ENCODE results near the gene ANKRD66. TPM values are rescaled to one million over a fixed set of nuclear protein-coding genes. Genes with fewer than 3 reads are reported as not detected.

The ANKRD66 gene
- polyA plus RNA-seq, 1 experiment = not detected

- H3K27ac ChIP-seq (ENCODE audit: low read depth, low read length) = no peak overlapping the region
- ChIA-PET CTCF (no interaction called here), POLR2A (no interaction called here)
- no peak overlapping the region for H3K4me3 ChIP-seq (ENCODE audit: low read depth, low read length)
- TF ChIP-seq, protein P1, sequence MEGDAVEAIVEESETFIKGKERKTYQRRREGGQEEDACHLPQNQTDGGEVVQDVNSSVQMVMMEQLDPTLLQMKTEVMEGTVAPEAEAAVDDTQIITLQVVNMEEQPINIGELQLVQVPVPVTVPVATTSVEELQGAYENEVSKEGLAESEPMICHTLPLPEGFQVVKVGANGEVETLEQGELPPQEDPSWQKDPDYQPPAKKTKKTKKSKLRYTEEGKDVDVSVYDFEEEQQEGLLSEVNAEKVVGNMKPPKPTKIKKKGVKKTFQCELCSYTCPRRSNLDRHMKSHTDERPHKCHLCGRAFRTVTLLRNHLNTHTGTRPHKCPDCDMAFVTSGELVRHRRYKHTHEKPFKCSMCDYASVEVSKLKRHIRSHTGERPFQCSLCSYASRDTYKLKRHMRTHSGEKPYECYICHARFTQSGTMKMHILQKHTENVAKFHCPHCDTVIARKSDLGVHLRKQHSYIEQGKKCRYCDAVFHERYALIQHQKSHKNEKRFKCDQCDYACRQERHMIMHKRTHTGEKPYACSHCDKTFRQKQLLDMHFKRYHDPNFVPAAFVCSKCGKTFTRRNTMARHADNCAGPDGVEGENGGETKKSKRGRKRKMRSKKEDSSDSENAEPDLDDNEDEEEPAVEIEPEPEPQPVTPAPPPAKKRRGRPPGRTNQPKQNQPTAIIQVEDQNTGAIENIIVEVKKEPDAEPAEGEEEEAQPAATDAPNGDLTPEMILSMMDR (IDR thresholded peaks at IDR 0.05; ENCODE audit: low read depth, low read length) = no peak
- H3K27me3 ChIP-seq (ENCODE audit: control insufficient read depth, insufficient read depth, low read length) = no peaks in the 10 kb centered on the region
- no peak for DNase-seq (ENCODE audit: low read depth, low spot score)
- no peaks in the 10 kb centered on the region for H3K9me3 ChIP-seq (ENCODE audit: control insufficient read depth, insufficient read depth, low read length)
These were observed 31.6 kb upstream of the ANKRD66 start for GRCh38 chr6:46715141-46715540.

DNA sequence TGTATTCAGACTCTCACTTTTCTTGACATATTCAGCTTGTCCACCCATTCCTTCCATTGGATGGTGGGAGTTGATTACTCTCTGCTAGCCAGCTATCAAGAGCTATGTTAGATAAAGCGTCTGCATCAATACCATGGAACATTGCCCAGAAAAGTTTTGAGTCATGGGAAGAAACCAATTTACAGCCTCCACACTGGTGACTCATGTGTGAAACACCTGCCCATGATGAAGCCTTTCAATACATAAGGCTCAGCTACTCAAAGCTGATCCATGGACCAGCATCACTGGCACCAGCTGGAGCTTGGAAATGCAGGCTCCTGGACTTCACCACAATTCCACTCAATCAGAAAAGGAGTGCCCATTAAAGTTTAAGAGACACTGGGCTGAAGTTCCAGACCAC lies 27.6 kb upstream of the ANKRD66 start:
- Histone ChIP-seq H3K27me3 (ENCODE audit: control insufficient read depth, insufficient read depth, low read length) (no peaks in the 10 kb centered on the region), H3K27ac (ENCODE audit: low read depth, low read length) (no peak overlapping the region), H3K9me3 (ENCODE audit: control insufficient read depth, insufficient read depth, low read length) (no peaks in the 10 kb centered on the region), H3K4me3 (ENCODE audit: low read depth, low read length) (no peak overlapping the region)
- DNase-seq (ENCODE audit: low read depth, low spot score) = no peak
- CTCF ChIA-PET = no interaction called here
- POLR2A ChIA-PET = no interaction called here
- TF ChIP-seq, protein P1 (IDR thresholded peaks at IDR 0.05; ENCODE audit: low read depth, low read length) = no peak

GRCh38 chr6:46720401-46720800 lies 26.3 kb upstream of the ANKRD66 start:
- TF ChIP-seq, protein P1 (IDR thresholded peaks at IDR 0.05; ENCODE audit: low read depth, low read length) = no peak
- DNase-seq (ENCODE audit: low read depth, low spot score) = no peak
- POLR2A ChIA-PET = no interaction called here
- Histone ChIP-seq H3K27me3 (ENCODE audit: control insufficient read depth, insufficient read depth, low read length) (no peaks in the 10 kb centered on the region), H3K27ac (ENCODE audit: low read depth, low read length) (no peak overlapping the region), H3K4me3 (ENCODE audit: low read depth, low read length) (no peak overlapping the region), H3K9me3 (ENCODE audit: control insufficient read depth, insufficient read depth, low read length) (no peaks in the 10 kb centered on the region)
- CTCF ChIA-PET = no interaction called here

DNA sequence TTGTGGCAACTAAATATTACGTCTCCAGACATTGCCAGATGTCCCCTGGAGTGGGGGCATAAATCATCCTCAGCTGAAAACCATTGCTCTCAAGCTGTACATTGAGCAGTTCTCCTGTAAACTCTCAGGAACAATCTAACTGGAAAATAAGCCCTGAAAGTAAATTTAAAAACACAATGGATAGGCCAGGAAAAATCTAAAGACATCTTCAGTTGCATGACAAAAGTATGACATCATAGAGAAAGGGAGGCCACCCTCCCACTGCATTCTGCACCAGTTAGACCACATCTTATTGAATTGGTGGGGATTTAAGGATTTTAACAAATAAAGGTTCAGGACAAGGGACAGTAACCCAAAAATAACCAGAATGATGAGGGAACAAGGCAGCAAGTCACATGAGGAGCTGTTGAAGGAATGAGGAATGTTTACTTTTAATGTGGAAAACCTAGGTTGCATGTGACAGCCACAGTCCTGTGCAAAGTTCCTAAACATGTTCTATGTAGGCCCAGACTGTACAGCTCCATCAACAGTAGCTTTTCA lies 16.9 kb upstream of the ANKRD66 start:
- POLR2A ChIA-PET = no interaction called here

GRCh38 chr6:46730921-46731461 lies 15.7 kb upstream of the ANKRD66 start:
- ChIA-PET CTCF (no interaction called here), POLR2A (no interaction called here)
- no peaks in the 10 kb centered on the region for H3K9me3 ChIP-seq (ENCODE audit: control insufficient read depth, insufficient read depth, low read length)
- TF ChIP-seq, protein P1 (IDR thresholded peaks at IDR 0.05; ENCODE audit: low read depth, low read length) = no peak
- H3K27me3 ChIP-seq (ENCODE audit: control insufficient read depth, insufficient read depth, low read length) = peaks cover 17% of the 10 kb centered on the region
- H3K27ac ChIP-seq (ENCODE audit: low read depth, low read length) = no peak overlapping the region
- no peak overlapping the region for H3K4me3 ChIP-seq (ENCODE audit: low read depth, low read length)
- no peak for DNase-seq (ENCODE audit: low read depth, low spot score)

More for the DNA sequence above, 16.9 kb upstream of the ANKRD66 start:
- no peak for DNase-seq (ENCODE audit: low read depth, low spot score)
- TF ChIP-seq, protein P1 (IDR thresholded peaks at IDR 0.05; ENCODE audit: low read depth, low read length) = no peak
- H3K27me3 ChIP-seq (ENCODE audit: control insufficient read depth, insufficient read depth, low read length) = peaks cover 12% of the 10 kb centered on the region
- no peak overlapping the region for H3K4me3 ChIP-seq (ENCODE audit: low read depth, low read length)
- H3K27ac ChIP-seq (ENCODE audit: low read depth, low read length) = no peak overlapping the region
- CTCF ChIA-PET = no interaction called here
- no peaks in the 10 kb centered on the region for H3K9me3 ChIP-seq (ENCODE audit: control insufficient read depth, insufficient read depth, low read length)
